Activated naive CD4-positive, alpha-beta T cell treated with anti-CD3 and anti-CD28 coated beads, Interleukin-2, amount 50 U/mL, for 24 hours (primary cell): Measurements from ENCODE around the gene CENPF.
"Not testable (repeated sequence)": the region's sequence is repeated elsewhere in the genome, so short reads cannot be mapped to it uniquely, and the experiment has no call there.

Source experiments
- H3K27ac Mint-ChIP-seq: one replicate; pipeline ENCODE4 v1.8.0; 2021; ENCODE audit warnings: mild to moderate bottlenecking, mixed read lengths
- H3K27me3 Mint-ChIP-seq: one replicate; pipeline ENCODE4 v1.8.0; 2021; ENCODE audit warnings: mixed read lengths
- H3K36me3 Mint-ChIP-seq: one replicate; pipeline ENCODE4 v1.8.0; 2021; ENCODE audit warnings: mixed read lengths
- H3K4me1 Mint-ChIP-seq: one replicate; pipeline ENCODE4 v1.8.0; 2021; ENCODE audit warnings: mixed read lengths
- H3K4me3 Mint-ChIP-seq: one replicate; pipeline ENCODE4 v1.8.0; 2021; ENCODE audit warnings: mild to moderate bottlenecking, mixed read lengths
- H3K9me3 Mint-ChIP-seq: one replicate; pipeline ENCODE4 v1.8.0; 2021; ENCODE audit warnings: mixed read lengths

Gene CENPF

GRCh38 chr1:214660190-214660589 is 57.2 kb downstream of the CENPF start:
- no peaks in the 10 kb centered on the region for H3K9me3 Mint-ChIP-seq
- peaks cover 9% of the 10 kb centered on the region for H3K4me1 Mint-ChIP-seq
- no peaks in the 10 kb centered on the region for H3K27me3 Mint-ChIP-seq
- no peak overlapping the region for H3K27ac Mint-ChIP-seq
- H3K36me3 Mint-ChIP-seq, result peaks cover 24% of the 10 kb centered on the region
- no peak overlapping the region for H3K4me3 Mint-ChIP-seq

- peaks cover 22% of the 10 kb centered on the region for H3K36me3 Mint-ChIP-seq
- H3K27me3 Mint-ChIP-seq, result no peaks in the 10 kb centered on the region
- H3K4me3 Mint-ChIP-seq, result no peak overlapping the region
These were observed 57.9 kb downstream of the CENPF start for GRCh38 chr1:214660900-214661299.

GRCh38 chr1:214662223-214662785 is 59.3 kb downstream of the CENPF start:
- peaks cover 14% of the 10 kb centered on the region for H3K36me3 Mint-ChIP-seq
- H3K4me1 Mint-ChIP-seq, result peaks cover 9% of the 10 kb centered on the region
- H3K9me3 Mint-ChIP-seq, result no peaks in the 10 kb centered on the region
- H3K27ac Mint-ChIP-seq, result no peak overlapping the region
- no peaks in the 10 kb centered on the region for H3K27me3 Mint-ChIP-seq
- no peak overlapping the region for H3K4me3 Mint-ChIP-seq

More at GRCh38 chr1:214660900-214661299, 57.9 kb downstream of the CENPF start:
- Mint-ChIP-seq H3K4me1 (peaks cover 9% of the 10 kb centered on the region), H3K9me3 (no peaks in the 10 kb centered on the region), H3K27ac (no peak overlapping the region)

- Mint-ChIP-seq H3K4me1 (peaks cover 5% of the 10 kb centered on the region), H3K27me3 (no peaks in the 10 kb centered on the region), H3K36me3 (peaks cover 7% of the 10 kb centered on the region), H3K27ac (no peak overlapping the region), H3K4me3 (no peak overlapping the region), H3K9me3 (no peaks in the 10 kb centered on the region)
These were observed 61.8 kb downstream of the CENPF start for GRCh38 chr1:214664651-214665433.

GRCh38 chr1:214665606-214666110 is 62.7 kb downstream of the CENPF start:
- H3K9me3 Mint-ChIP-seq, result no peaks in the 10 kb centered on the region
- peaks cover 7% of the 10 kb centered on the region for H3K36me3 Mint-ChIP-seq
- peaks cover 4% of the 10 kb centered on the region for H3K4me1 Mint-ChIP-seq
- H3K27me3 Mint-ChIP-seq, result no peaks in the 10 kb centered on the region
- no peak overlapping the region for H3K27ac Mint-ChIP-seq
- no peak overlapping the region for H3K4me3 Mint-ChIP-seq

GRCh38 chr1:214666674-214667073 is 63.7 kb downstream of the CENPF start:
- H3K9me3 Mint-ChIP-seq, result no peaks in the 10 kb centered on the region
- peaks cover 7% of the 10 kb centered on the region for H3K36me3 Mint-ChIP-seq
- H3K4me1 Mint-ChIP-seq, result no peaks in the 10 kb centered on the region
- H3K27me3 Mint-ChIP-seq, result no peaks in the 10 kb centered on the region
- H3K4me3 Mint-ChIP-seq, result no peak overlapping the region
- H3K27ac Mint-ChIP-seq, result no peak overlapping the region

- Mint-ChIP-seq H3K27ac (no peak overlapping the region), H3K4me1 (no peaks in the 10 kb centered on the region), H3K36me3 (peaks cover 9% of the 10 kb centered on the region)
These were observed 67.1 kb downstream of the CENPF start for GRCh38 chr1:214670098-214670497.

GRCh38 chr1:214673029-214673428 is 70.0 kb downstream of the CENPF start:
- H3K4me1 Mint-ChIP-seq, H3K9me3 Mint-ChIP-seq, H3K36me3 Mint-ChIP-seq, H3K27me3 Mint-ChIP-seq, H3K27ac Mint-ChIP-seq, H3K4me3 Mint-ChIP-seq: not testable (repeated sequence)

More at GRCh38 chr1:214670098-214670497, 67.1 kb downstream of the CENPF start:
- Mint-ChIP-seq H3K9me3 (peaks cover 4% of the 10 kb centered on the region), H3K27me3 (peaks cover 3% of the 10 kb centered on the region), H3K4me3 (no peak overlapping the region)

- peaks cover 4% of the 10 kb centered on the region for H3K9me3 Mint-ChIP-seq
- peaks cover 3% of the 10 kb centered on the region for H3K27me3 Mint-ChIP-seq
- H3K36me3 Mint-ChIP-seq, result peaks cover 7% of the 10 kb centered on the region
- H3K4me3 Mint-ChIP-seq, result no peak overlapping the region
- H3K27ac Mint-ChIP-seq, result no peak overlapping the region
- no peaks in the 10 kb centered on the region for H3K4me1 Mint-ChIP-seq
These were observed 70.6 kb downstream of the CENPF start for GRCh38 chr1:214673576-214673975.

- H3K27ac Mint-ChIP-seq, H3K36me3 Mint-ChIP-seq, H3K4me1 Mint-ChIP-seq, H3K9me3 Mint-ChIP-seq, H3K27me3 Mint-ChIP-seq, H3K4me3 Mint-ChIP-seq: not testable (repeated sequence)
These were observed 72.5 kb downstream of the CENPF start for GRCh38 chr1:214675524-214675923.

- H3K36me3 Mint-ChIP-seq, result peaks cover 7% of the 10 kb centered on the region
- H3K4me3 Mint-ChIP-seq, result no peak overlapping the region
- peaks cover 6% of the 10 kb centered on the region for H3K27me3 Mint-ChIP-seq
- H3K27ac Mint-ChIP-seq, result no peak overlapping the region
- no peaks in the 10 kb centered on the region for H3K4me1 Mint-ChIP-seq
- peaks cover 4% of the 10 kb centered on the region for H3K9me3 Mint-ChIP-seq
These were observed 73.8 kb downstream of the CENPF start for GRCh38 chr1:214676747-214677146.

GRCh38 chr1:214677945-214678344 is 75.0 kb downstream of the CENPF start:
- H3K36me3 Mint-ChIP-seq, result peaks cover 7% of the 10 kb centered on the region
- H3K9me3 Mint-ChIP-seq, result no peaks in the 10 kb centered on the region
- no peaks in the 10 kb centered on the region for H3K4me1 Mint-ChIP-seq
- peaks cover 6% of the 10 kb centered on the region for H3K27me3 Mint-ChIP-seq
- H3K4me3 Mint-ChIP-seq, result no peak overlapping the region
- H3K27ac Mint-ChIP-seq, result no peak overlapping the region

GRCh38 chr1:214678386-214678785 is 75.4 kb downstream of the CENPF start:
- no peaks in the 10 kb centered on the region for H3K4me1 Mint-ChIP-seq
- H3K27me3 Mint-ChIP-seq, result peaks cover 6% of the 10 kb centered on the region
- H3K4me3 Mint-ChIP-seq, result no peak overlapping the region
- peaks cover 7% of the 10 kb centered on the region for H3K36me3 Mint-ChIP-seq
- no peaks in the 10 kb centered on the region for H3K9me3 Mint-ChIP-seq
- H3K27ac Mint-ChIP-seq, result no peak overlapping the region

GRCh38 chr1:214683621-214684020 is 80.6 kb downstream of the CENPF start:
- Mint-ChIP-seq H3K36me3 (no peaks in the 10 kb centered on the region), H3K4me1 (no peaks in the 10 kb centered on the region), H3K4me3 (no peak overlapping the region), H3K27ac (no peak overlapping the region), H3K9me3 (no peaks in the 10 kb centered on the region), H3K27me3 (peaks cover 3% of the 10 kb centered on the region)

- Mint-ChIP-seq H3K27ac (no peak overlapping the region), H3K36me3 (no peaks in the 10 kb centered on the region), H3K4me3 (no peak overlapping the region), H3K4me1 (no peaks in the 10 kb centered on the region), H3K9me3 (no peaks in the 10 kb centered on the region), H3K27me3 (peaks cover 3% of the 10 kb centered on the region)
These were observed 82.9 kb downstream of the CENPF start for GRCh38 chr1:214685906-214686305.

GRCh38 chr1:214686497-214686896 is 83.5 kb downstream of the CENPF start:
- Mint-ChIP-seq H3K27ac (no peak overlapping the region), H3K27me3 (no peaks in the 10 kb centered on the region), H3K36me3 (no peaks in the 10 kb centered on the region), H3K4me3 (no peak overlapping the region), H3K4me1 (no peaks in the 10 kb centered on the region), H3K9me3 (no peaks in the 10 kb centered on the region)
